Sigmoid colon (tissue), 4 donors: ENCODE data around the gene KDM4F.

Experiments
- CTCF ChIP-seq, 4 experiments: fragments of 450-650 bp in 3 of 4; fragments of 200-600 bp in 1 of 4; IDR thresholded peaks; one replicate each; pipeline ENCODE4 v1.5.1; 2016 to 2019; ENCODE audit warnings: antibody characterized with exemption in 4 of 4, mild to moderate bottlenecking in 3 of 4, moderate library complexity in 2 of 4
- EP300 ChIP-seq, 4 donors: sonication (generic); formaldehyde crosslinking; IDR thresholded peaks; one replicate each; pipeline ENCODE4 v1.6.1; 2017; ENCODE audit warnings: antibody characterized with exemption in 4 of 4
- POLR2A ChIP-seq, 2 donors: fragments of 450-650 bp; IDR thresholded peaks; one replicate each; pipeline ENCODE4 v1.6.1; 2016; ENCODE audit warnings: antibody characterized with exemption in 2 of 2, mild to moderate bottlenecking in 2 of 2, moderate library complexity in 2 of 2

GRCh38 chr11:95076981-95077380 is 27.8 kb downstream of the KDM4F start:
- TF ChIP-seq POLR2A (IDR thresholded peaks at IDR 0.05) (no peak), CTCF (IDR thresholded peaks at IDR 0.05) (no peak), EP300 (IDR thresholded peaks at IDR 0.05) (no peak)
